GM18870 (cell line): ENCODE results near the gene SLC10A6.

ENCODE experiments used
- ATAC-seq: cut with Tn5 transposase; IDR thresholded peaks from one replicate; pipeline ENCODE4 v1.9.1; 2021; ENCODE audit warnings: moderate library complexity; ENCODE audit not compliant: unreplicated experiment

The SLC10A6 gene

DNA sequence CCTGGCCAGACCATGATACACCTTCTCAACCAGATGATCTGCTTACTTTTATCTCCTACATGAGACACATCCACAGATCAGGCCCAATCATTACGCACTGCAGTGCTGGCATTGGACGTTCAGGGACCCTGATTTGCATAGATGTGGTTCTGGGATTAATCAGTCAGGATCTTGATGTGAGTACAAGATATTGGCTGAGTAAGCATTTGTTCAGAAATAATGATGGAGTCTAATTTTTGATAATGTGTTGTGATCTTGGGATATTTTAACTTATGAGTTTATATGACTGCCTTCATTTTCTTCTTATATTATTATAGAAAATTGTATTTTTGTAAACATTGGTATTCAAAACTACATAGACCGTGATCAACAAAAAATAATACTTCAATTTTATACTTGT lies 39.4 kb downstream of the SLC10A6 start:
- no peak for ATAC-seq

DNA sequence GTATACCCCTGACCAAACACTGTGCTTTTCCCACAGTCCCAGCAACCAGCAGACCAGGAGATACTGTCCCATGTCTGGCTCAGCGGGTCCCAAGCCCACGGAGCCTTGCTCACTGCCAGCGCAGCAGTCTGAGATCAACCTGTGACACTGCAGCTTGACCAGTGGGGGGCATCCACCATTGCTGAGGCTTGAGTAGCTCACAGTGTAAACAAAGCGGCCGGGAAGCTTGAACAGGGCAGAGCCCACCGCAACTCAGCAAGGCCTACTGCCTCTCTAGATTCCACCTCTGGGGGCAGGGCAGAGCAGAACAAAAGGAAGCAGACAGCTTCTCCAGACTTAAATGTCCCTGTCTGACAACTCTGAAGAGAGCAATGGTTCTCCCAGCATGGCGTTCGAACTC lies 58.1 kb downstream of the SLC10A6 start:
- ATAC-seq: no peak

DNA sequence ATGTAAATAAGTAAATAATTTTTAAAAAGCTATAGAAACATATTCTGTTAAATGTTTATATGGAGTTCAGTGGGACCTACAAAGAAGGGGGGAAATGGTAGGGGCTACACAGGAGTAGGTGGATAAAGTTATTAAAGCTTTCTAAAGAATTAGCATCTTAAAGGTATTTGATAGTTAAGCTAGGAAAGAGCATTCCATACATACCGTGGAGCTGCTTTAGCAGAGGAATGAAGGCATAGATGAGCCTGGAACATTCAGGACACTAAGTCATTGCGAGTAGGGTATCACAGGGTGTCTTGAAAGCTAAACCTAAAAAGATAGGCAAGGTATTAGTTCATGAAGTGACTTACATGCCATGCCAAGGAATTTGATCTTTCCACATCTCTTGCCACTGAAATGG lies 60.4 kb downstream of the SLC10A6 start:
- no peak for ATAC-seq

DNA sequence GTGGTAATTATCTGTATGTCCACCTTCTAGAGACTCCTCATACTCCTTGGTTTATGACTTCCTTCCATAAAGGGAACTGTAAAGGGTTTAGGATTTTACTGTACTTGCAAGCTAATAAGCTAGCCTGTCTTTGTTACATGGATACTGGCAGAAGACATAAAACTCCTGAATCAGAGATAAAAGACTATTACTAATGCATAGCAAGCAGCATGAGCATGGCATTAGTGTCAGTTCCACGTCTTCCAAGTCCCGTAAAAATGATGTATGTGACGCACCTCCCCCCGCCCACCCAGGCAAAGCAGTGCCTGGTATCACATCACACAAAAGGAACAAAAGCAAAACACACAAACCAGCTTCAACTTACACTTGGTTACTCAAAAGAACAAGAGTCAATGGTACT lies 71.0 kb downstream of the SLC10A6 start:
- no peak for ATAC-seq

DNA sequence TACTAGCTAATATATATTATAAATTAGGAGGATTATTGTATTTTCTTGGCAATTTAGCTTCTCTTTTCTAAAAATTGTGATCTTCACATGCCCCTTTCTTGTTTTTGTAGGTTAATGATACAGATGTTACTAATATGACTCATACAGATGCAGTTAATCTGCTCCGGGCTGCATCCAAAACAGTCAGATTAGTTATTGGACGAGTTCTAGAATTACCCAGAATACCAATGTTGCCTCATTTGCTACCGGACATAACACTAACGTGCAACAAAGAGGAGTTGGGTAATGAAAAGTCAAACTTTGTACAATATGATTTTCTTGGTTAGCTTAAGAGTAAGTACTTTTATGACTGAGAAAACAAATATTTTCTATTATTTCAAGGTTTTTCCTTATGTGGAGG lies 74.1 kb downstream of the SLC10A6 start:
- ATAC-seq: no peak
